K562 (cell line): ENCODE data around the gene RUNX1. TPM values are rescaled to one million over a fixed set of nuclear protein-coding genes. Genes with fewer than 3 reads are reported as not detected.
A peak's percentile ranks its signal among the peaks of the same experiment; 100 is the strongest.

Experiments
- ATAC-seq: fragments of 200-7000 bp; cut with Tn5 transposase; 3 replicates; pipeline ENCODE4 v1.9.1; 2020; ENCODE audit warnings: moderate library complexity
- BruUV-seq: library from RNA; stranded (reverse); fragments of 400-500 nt; replicated peaks from 2 replicates; lab custom pipeline; 2021; lab: Mats Ljungman, UMichigan
- CTCF ChIA-PET: fragments of 300-600 bp; formaldehyde crosslinking; extraction: SDS; loops from one replicate; lab custom pipeline; 2021; ENCODE audit warnings: low intra/inter-chr PET ratio; lab: Yijun Ruan, JAX
- POLR2A ChIA-PET: fragments of 300-600, 350-650 bp; sonication (Branson Sonifier 250); formaldehyde crosslinking; extraction: SDS; loops from one replicate; lab custom pipeline; 2021; ENCODE audit warnings: antibody characterized with exemption, inconsistent platforms; lab: Yijun Ruan, JAX
- DNase-seq, 4 experiments: peaks; one replicate each; pipeline versions ENCODE4 v3.0.0 to v3.0.0-alpha.2; 2011 to 2018; ENCODE audit warnings: low spot score in 3 of 4, mixed read lengths in 3 of 4; ENCODE audit errors: extremely low read depth in 1 of 4
- FAIRE-seq: peaks from 2 replicates; lab custom pipeline; 2011; peaks lifted over from hg19 to GRCh38; lab: Jason Lieb, UNC
- H2AFZ ChIP-seq: 2 replicates; pipeline ENCODE4 v1.6.0; 2011; ENCODE audit warnings: low read depth, low read length, control low read depth, inconsistent platforms
- H3K27ac ChIP-seq: fragments of 200-600 bp; 3 replicates; pipeline ENCODE4 v1.8.0; 2011; ENCODE audit warnings: low read depth, mild to moderate bottlenecking, control low read depth, inconsistent platforms, low read length, moderate library complexity, mixed read lengths; ENCODE audit errors: extremely low read depth
- H3K27me3 ChIP-seq, 2 experiments: fragments of 300-600 bp in 1 of 2; 2 replicates in 1 of 2; 3 replicates in 1 of 2; pipeline versions ENCODE4 v1.6.0 to v1.8.0; 2011; ENCODE audit warnings: inconsistent platforms in 2 of 2, low read length in 2 of 2, mild to moderate bottlenecking in 1 of 2, mixed read lengths in 1 of 2, moderate library complexity in 1 of 2; ENCODE audit not compliant: control insufficient read depth in 2 of 2, insufficient read depth in 2 of 2
- H3K36me3 ChIP-seq: fragments of 300-600 bp; 3 replicates; pipeline ENCODE4 v1.8.0; 2011; ENCODE audit warnings: mild to moderate bottlenecking, low read length, inconsistent platforms; ENCODE audit not compliant: control insufficient read depth, insufficient read depth
- H3K4me1 ChIP-seq, 2 experiments: fragments of 200-600 bp in 1 of 2; replicated peaks in 1 of 2; 2 replicates in 1 of 2; 3 replicates in 1 of 2; pipeline versions ENCODE4 v1.5.1 to v1.8.0; 2011; ENCODE audit warnings: inconsistent platforms in 2 of 2, low read length in 2 of 2, mild to moderate bottlenecking in 1 of 2, mixed read lengths in 1 of 2, moderate library complexity in 1 of 2; ENCODE audit not compliant: control insufficient read depth in 2 of 2, insufficient read depth in 2 of 2
- H3K4me2 ChIP-seq: 2 replicates; pipeline ENCODE4 v1.6.1; 2011; ENCODE audit warnings: low read length, control low read depth, inconsistent platforms, mixed read lengths; ENCODE audit not compliant: insufficient read depth
- H3K4me3 ChIP-seq: fragments of 200-600 bp; sonication (generic), shearing (Covaris generic); 2 replicates; pipeline ENCODE4 v1.5.1; 2016; ENCODE audit warnings: control low read depth, inconsistent platforms
- H3K79me2 ChIP-seq: fragments of 200-600 bp; 3 replicates; pipeline ENCODE4 v1.8.0; 2011; ENCODE audit warnings: low read length, inconsistent platforms; ENCODE audit not compliant: control insufficient read depth, insufficient read depth
- H3K9ac ChIP-seq, 2 experiments: 2 replicates each; pipeline versions ENCODE4 v1.6.0 to v1.6.1; 2011; ENCODE audit warnings: low read depth in 2 of 2, low read length in 2 of 2, control low read depth in 1 of 2, inconsistent platforms in 1 of 2, mild to moderate bottlenecking in 1 of 2, mixed read lengths in 1 of 2; ENCODE audit not compliant: insufficient read depth in 1 of 2
- H3K9me1 ChIP-seq: one replicate; pipeline ENCODE4 v1.6.0; 2011; ENCODE audit warnings: inconsistent platforms, mild to moderate bottlenecking, low read length, moderate library complexity; ENCODE audit not compliant: control insufficient read depth, insufficient read depth
- H3K9me3 ChIP-seq: replicated peaks from 2 replicates; pipeline ENCODE4 v1.5.1; 2011; ENCODE audit warnings: low read depth, low read length, inconsistent platforms; ENCODE audit not compliant: control insufficient read depth, insufficient read depth
- H4K20me1 ChIP-seq: replicated peaks from 2 replicates; pipeline ENCODE4 v1.6.1; 2011; ENCODE audit warnings: low read length, inconsistent platforms, mixed read lengths; ENCODE audit not compliant: control insufficient read depth, insufficient read depth
- ATF1 ChIP-seq, 2 experiments: fragments of 450-650 bp in 1 of 2; IDR thresholded peaks; 2 replicates each; pipeline ENCODE4 v1.6.1; 2016; ENCODE audit warnings: missing compliant biosample characterization in 1 of 2, missing genetic modification characterization in 1 of 2
- CEBPG ChIP-seq, 3 experiments: fragments of 200-800 bp in 1 of 3; sonication (Bioruptor generic) in 1 of 3; sonication (generic) in 1 of 3; formaldehyde crosslinking in 1 of 3; IDR thresholded peaks in 2 of 3; conservative IDR thresholded peaks in 1 of 3; 2 replicates each; pipeline versions ENCODE4 v1.6.1 to v1.8.0; 2016 to 2022; ENCODE audit warnings: missing compliant biosample characterization in 2 of 3, missing genetic modification characterization in 2 of 3, mild to moderate bottlenecking in 1 of 3, missing genetic modification reagents in 1 of 3
- ESRRA ChIP-seq: fragments of 450-650 bp; IDR thresholded peaks from 2 replicates; pipeline ENCODE4 v1.6.1; 2014; ENCODE audit warnings: low read depth, mild to moderate bottlenecking, moderate library complexity, borderline replicate concordance
- GABPB1 ChIP-seq: sonication (generic); formaldehyde crosslinking; IDR thresholded peaks from 2 replicates; pipeline ENCODE4 v1.8.0; 2022; ENCODE audit warnings: mild to moderate bottlenecking, missing genetic modification reagents
- HNRNPL ChIP-seq: fragments of 200-400 bp; formaldehyde crosslinking; IDR thresholded peaks from 2 replicates; pipeline ENCODE4 v1.6.1; 2017; ENCODE audit warnings: low read depth, mild to moderate bottlenecking, low read length
- HNRNPUL1 ChIP-seq: fragments of 200-400 bp; formaldehyde crosslinking; IDR thresholded peaks from 2 replicates; pipeline ENCODE4 v1.6.1; 2017; ENCODE audit warnings: low read length
- MTA1 ChIP-seq: fragments of 450-650 bp; IDR thresholded peaks from 2 replicates; pipeline ENCODE4 v1.6.1; 2017; ENCODE audit warnings: borderline replicate concordance
- NBN ChIP-seq: fragments of 450-650 bp; IDR thresholded peaks from 2 replicates; pipeline ENCODE4 v1.6.1; 2016; ENCODE audit warnings: low read depth, mild to moderate bottlenecking
- PHB2 ChIP-seq: fragments of 450-650 bp; IDR thresholded peaks from 2 replicates; pipeline ENCODE4 v1.6.1; 2017; ENCODE audit warnings: low read depth
- RBM25 ChIP-seq: fragments of 200-400 bp; formaldehyde crosslinking; IDR thresholded peaks from 2 replicates; pipeline ENCODE4 v1.6.1; 2018; ENCODE audit warnings: low read length, low read depth, moderate library complexity; ENCODE audit not compliant: severe bottlenecking
- ZNF184 ChIP-seq: sonication (generic); formaldehyde crosslinking; IDR thresholded peaks from 2 replicates; pipeline ENCODE4 v1.5.0; 2020; ENCODE audit warnings: missing genetic modification reagents
- ZNF212 ChIP-seq: fragments of 450-650 bp; formaldehyde crosslinking; IDR thresholded peaks from 2 replicates; pipeline ENCODE4 v1.4.0; 2020; ENCODE audit warnings: mild to moderate bottlenecking
- ZNF41 ChIP-seq: fragments of 250-450 bp; sonication (Bioruptor Pico); conservative IDR thresholded peaks from 2 replicates; pipeline ENCODE4 v1.4.0; 2020; ENCODE audit warnings: mild to moderate bottlenecking
- WGBS: fragments of 100-300 bp; shearing (Covaris generic); methylation state at CpG from one replicate; pipeline ENCODE4 v1.1.6; 2016; ENCODE audit warnings: low coverage, mixed read lengths; ENCODE audit not compliant: insufficient coverage; ENCODE audit errors: missing lambda C conversion rate; 5-methylcytosine and 5-hydroxymethylcytosine counted together
- in situ Hi-C: fragments of 300-500 bp; cut with MboI; formaldehyde crosslinking; loops from 4 replicates; pipeline ENCODE4 v1.15.0; 2018; ENCODE audit warnings: inconsistent platforms, mixed read lengths
- intact Hi-C: fragments of 100-400 bp; cut with micrococcal nuclease; formaldehyde crosslinking; loops from 2 replicates; pipeline ENCODE4 v1.14.2; 2022
- polyA plus RNA-seq, 8 experiments: library from polyadenylated mRNA; depleted of rRNA in 4 of 8; stranded (reverse) in 5 of 8; unstranded in 3 of 8; fragments of >200 nt; fragmentation: Nextera tagmentation in 2 of 8; fragmentation: Illumina TruSeq in 1 of 8; extraction: Ambion mirVana in 2 of 8; extraction: Trizol in 1 of 8; gene quantifications; 2 replicates each; pipeline versions ENCODE4 v1.2.1 to v1.2.3, GENCODE V29; 2011 to 2014; ENCODE audit warnings: inconsistent platforms in 1 of 8, missing spikeins in 1 of 8
- total RNA-seq, 7 experiments: library from RNA; depleted of rRNA in 6 of 7; stranded (reverse); fragments of >200 nt in 6 of 7; fragmentation: Illumina TruSeq in 2 of 7; extraction: Trizol in 2 of 7; gene quantifications; 2 replicates each; pipeline versions ENCODE4 v1.2.1 to v1.2.3, GENCODE V29; 2011 to 2021; ENCODE audit warnings: low replicate concordance in 1 of 7
- TF ChIP-seq, protein P1 (sequence below), 3 experiments: IDR thresholded peaks in 2 of 3; conservative IDR thresholded peaks in 1 of 3; 2 replicates each; pipeline ENCODE4 v1.5.1; 2011 to 2012; ENCODE audit warnings: low read length in 3 of 3, mild to moderate bottlenecking in 3 of 3, control low read depth in 2 of 3, improper control_type of control experiment in 1 of 3, inconsistent platforms in 1 of 3, low read depth in 1 of 3, mixed read lengths in 1 of 3, moderate library complexity in 1 of 3; ENCODE audit not compliant: insufficient read depth in 2 of 3
- TF ChIP-seq, protein P2 (sequence below): sonication (generic); formaldehyde crosslinking; IDR thresholded peaks from 2 replicates; pipeline ENCODE4 v1.8.0; 2023; ENCODE audit warnings: mild to moderate bottlenecking, missing genetic modification reagents

RUNX1 gene
- total and polyA plus RNA-seq, 9 of the 15 experiments (the other 6 are each of a cell fraction or from before 2014, with no cell fraction given), result 2.2 to 68.6 (median 17.8) TPM

DNA sequence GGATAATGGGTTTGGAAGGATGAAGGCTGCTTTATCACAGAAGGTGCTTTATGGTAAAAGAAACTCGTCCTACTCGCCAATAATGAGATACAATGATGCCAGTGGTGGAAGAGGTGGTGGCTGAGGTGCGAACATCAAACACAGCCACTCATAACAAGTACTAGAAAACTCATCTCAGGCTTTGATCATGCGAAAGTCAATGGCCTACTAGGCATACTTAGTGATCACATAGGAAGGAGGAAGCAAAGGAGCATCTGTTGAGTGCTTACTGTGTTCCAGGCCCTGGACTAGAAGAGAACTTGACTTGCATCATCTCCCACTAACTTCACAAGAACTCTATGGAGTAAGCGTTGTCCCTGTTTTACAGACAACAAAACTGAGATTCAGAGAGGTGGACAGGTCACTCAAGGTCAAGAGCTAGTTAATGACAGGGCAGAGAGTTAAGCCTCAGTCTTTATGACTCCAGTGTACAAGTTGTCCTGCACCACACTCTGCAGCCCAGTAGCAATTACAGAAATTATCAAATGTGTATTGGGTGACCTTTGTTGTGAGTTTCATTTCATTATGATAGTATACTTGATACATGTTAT is 33.6 kb downstream of the RUNX1 start:
- ChIA-PET POLR2A (interaction anchor here (0.6 to 2.2 kb wide), 6 partner anchors 10 to 127 kb away, joined by 3 to 14 read pairs (median 8); no protein-coding TSS in a partner anchor), CTCF (no interaction called here)
- Histone ChIP-seq H3K4me2 (no peak overlapping the region), H4K20me1 (no peaks in the 10 kb centered on the region), H3K27me3 (no peaks in the 10 kb centered on the region; a peak in 1 of 5 replicates), H3K9ac (no peak overlapping the region), H2AFZ (no peak overlapping the region), H3K79me2 (no peaks in the 10 kb centered on the region; the same call in 2 of the 3 replicates), H3K27ac (no peak overlapping the region), H3K36me3 (no peaks in the 10 kb centered on the region), H3K9me1 (no peaks in the 10 kb centered on the region), H3K9me3 (no peaks in the 10 kb centered on the region), H3K4me3 (no peak overlapping the region), H3K4me1 (peaks cover 9 to 43% of the 10 kb centered on the region in 2 experiments)
- 58% methylated on average over 5 of the region's 5 CpGs for WGBS
- ATAC-seq (no peak), DNase-seq (no peak), FAIRE-seq (no peak)
- no TSS peak for BruUV-seq
- in situ Hi-C loops (no loop called here), intact Hi-C loops (no loop called here)
- TF ChIP-seq, protein P1, sequence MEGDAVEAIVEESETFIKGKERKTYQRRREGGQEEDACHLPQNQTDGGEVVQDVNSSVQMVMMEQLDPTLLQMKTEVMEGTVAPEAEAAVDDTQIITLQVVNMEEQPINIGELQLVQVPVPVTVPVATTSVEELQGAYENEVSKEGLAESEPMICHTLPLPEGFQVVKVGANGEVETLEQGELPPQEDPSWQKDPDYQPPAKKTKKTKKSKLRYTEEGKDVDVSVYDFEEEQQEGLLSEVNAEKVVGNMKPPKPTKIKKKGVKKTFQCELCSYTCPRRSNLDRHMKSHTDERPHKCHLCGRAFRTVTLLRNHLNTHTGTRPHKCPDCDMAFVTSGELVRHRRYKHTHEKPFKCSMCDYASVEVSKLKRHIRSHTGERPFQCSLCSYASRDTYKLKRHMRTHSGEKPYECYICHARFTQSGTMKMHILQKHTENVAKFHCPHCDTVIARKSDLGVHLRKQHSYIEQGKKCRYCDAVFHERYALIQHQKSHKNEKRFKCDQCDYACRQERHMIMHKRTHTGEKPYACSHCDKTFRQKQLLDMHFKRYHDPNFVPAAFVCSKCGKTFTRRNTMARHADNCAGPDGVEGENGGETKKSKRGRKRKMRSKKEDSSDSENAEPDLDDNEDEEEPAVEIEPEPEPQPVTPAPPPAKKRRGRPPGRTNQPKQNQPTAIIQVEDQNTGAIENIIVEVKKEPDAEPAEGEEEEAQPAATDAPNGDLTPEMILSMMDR (IDR thresholded peaks at IDR 0.05 in 2 of 3, conservative IDR thresholded peaks at IDR 0.05 in 1 of 3; ENCODE audit: insufficient read depth in 2 of 3, low read depth in 1 of 3, low read length in 3 of 3), result no peak
- TF ChIP-seq, protein P2, sequence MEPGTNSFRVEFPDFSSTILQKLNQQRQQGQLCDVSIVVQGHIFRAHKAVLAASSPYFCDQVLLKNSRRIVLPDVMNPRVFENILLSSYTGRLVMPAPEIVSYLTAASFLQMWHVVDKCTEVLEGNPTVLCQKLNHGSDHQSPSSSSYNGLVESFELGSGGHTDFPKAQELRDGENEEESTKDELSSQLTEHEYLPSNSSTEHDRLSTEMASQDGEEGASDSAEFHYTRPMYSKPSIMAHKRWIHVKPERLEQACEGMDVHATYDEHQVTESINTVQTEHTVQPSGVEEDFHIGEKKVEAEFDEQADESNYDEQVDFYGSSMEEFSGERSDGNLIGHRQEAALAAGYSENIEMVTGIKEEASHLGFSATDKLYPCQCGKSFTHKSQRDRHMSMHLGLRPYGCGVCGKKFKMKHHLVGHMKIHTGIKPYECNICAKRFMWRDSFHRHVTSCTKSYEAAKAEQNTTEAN, result no peak
- no peak for TF ChIP-seq MTA1
- TF ChIP-seq ESRRA, result peak; percentile 92
- TF ChIP-seq NBN, result no peak
- TF ChIP-seq PHB2, result no peak
- TF ChIP-seq ZNF184, result no peak
- peak; percentile 77 for TF ChIP-seq RBM25
- TF ChIP-seq ZNF212 (CRISPR knock-in tag), result no peak
- TF ChIP-seq ATF1 (CRISPR knock-in tag; IDR thresholded peaks at IDR 0.05), result no peak
- no peak for TF ChIP-seq ATF1 (tag; IDR thresholded peaks at IDR 0.05)
- TF ChIP-seq HNRNPUL1, result no peak
- TF ChIP-seq GABPB1 (CRISPR knock-in tag), result no peak
- no peak for TF ChIP-seq HNRNPL
- no peak for TF ChIP-seq CEBPG (CRISPR knock-in tag; IDR thresholded peaks at IDR 0.05)
- peak in 1 of 2 experiments; percentile 37; a peak in 1 of 4 replicates for TF ChIP-seq CEBPG (tag; conservative IDR thresholded peaks at IDR 0.05 in 1 of 2, IDR thresholded peaks at IDR 0.05 in 1 of 2)
- TF ChIP-seq ZNF41 (CRISPR knock-in tag), result no peak
